Muscle of leg (tissue), 11 donors: ENCODE results near the gene OSBPL9. TPM values are rescaled to one million over a fixed set of nuclear protein-coding genes. Genes with fewer than 3 reads are reported as not detected.

Experiments used
- DNase-seq: peaks from one replicate; pipeline ENCODE4 v3.0.0; 2013
- H3K27ac ChIP-seq: one replicate; pipeline ENCODE4 v1.5.1; 2013; ENCODE audit warnings: mild to moderate bottlenecking, low read length, control low read depth
- H3K27me3 ChIP-seq: one replicate; pipeline ENCODE4 v1.6.1; 2013; ENCODE audit warnings: low read length; ENCODE audit not compliant: control insufficient read depth, insufficient read depth
- H3K36me3 ChIP-seq: one replicate; pipeline ENCODE4 v1.6.1; 2013; ENCODE audit warnings: low read length; ENCODE audit not compliant: control insufficient read depth, insufficient read depth
- H3K4me1 ChIP-seq: one replicate; pipeline ENCODE4 v1.6.1; 2013; ENCODE audit warnings: low read length; ENCODE audit not compliant: control insufficient read depth, insufficient read depth
- H3K4me3 ChIP-seq: one replicate; pipeline ENCODE4 v1.5.1; 2013; ENCODE audit warnings: low read length, control low read depth
- H3K9me3 ChIP-seq: replicated peaks from 2 replicates; pipeline ENCODE4 v1.6.1; 2013; ENCODE audit warnings: low read depth, low read length; ENCODE audit not compliant: control insufficient read depth
- WGBS: methylation state at CpG from one replicate; pipeline ENCODE4 v1.1.5; 2013; ENCODE audit warnings: missing lambda C conversion rate; ENCODE audit not compliant: insufficient coverage; 5-methylcytosine and 5-hydroxymethylcytosine counted together
- polyA plus RNA-seq, 8 donors: library from polyadenylated mRNA; unstranded; fragments of 120-200 nt; gene quantifications; one replicate each; pipeline versions ENCODE4 v1.2.1 to v1.2.3, GENCODE V29; 2013; ENCODE audit warnings: inconsistent platforms in 1 of 8, low replicate concordance in 1 of 8; ENCODE audit not compliant: insufficient read length in 8 of 8, insufficient read depth in 1 of 8
- total RNA-seq: library from RNA; stranded (reverse); fragments of 120-200 nt; gene quantifications from one replicate; pipeline ENCODE4 v1.2.4, GENCODE V29; 2013

OSBPL9 gene
- total and polyA plus RNA-seq, 9 donors, result 51.0 to 74.5 (median 61.1) TPM

DNA sequence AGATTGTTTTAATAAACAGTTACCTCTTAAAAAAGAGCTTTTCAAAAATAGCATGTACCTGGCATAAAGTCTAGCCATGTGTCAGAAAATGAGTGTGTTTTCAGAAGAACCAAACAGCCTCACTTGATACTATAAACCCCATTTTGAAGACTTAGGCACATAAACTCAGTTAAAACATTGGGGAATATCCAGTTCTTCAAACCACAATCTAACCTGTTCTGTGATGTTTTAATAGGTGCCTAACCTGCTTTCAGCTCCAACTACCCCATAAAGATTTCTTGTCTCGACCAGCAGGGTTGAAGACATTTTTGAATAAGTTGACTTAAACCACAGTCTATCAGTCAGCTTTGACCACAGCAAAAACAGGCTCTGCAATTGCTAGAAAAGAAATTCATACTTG, 220.4 kb downstream of the OSBPL9 start:
- Histone ChIP-seq H3K4me3 (no peak overlapping the region), H3K36me3 (peaks cover 19% of the 10 kb centered on the region), H3K27me3 (no peaks in the 10 kb centered on the region), H3K27ac (no peak overlapping the region), H3K9me3 (no peaks in the 10 kb centered on the region), H3K4me1 (no peaks in the 10 kb centered on the region)
- DNase-seq, result no peak
- no CpG with 5 or more reads among the region's 1 CpG for WGBS

Other genes starting within 250 kb of the OSBPL9 start
- 33.6 TPM for gene EPS15, start 97.8 kb upstream of the OSBPL9 start, total RNA-seq
- 10 to 100 TPM; 21.6 to 35.7 (median 29.2) TPM for gene EPS15, start 97.8 kb upstream of the OSBPL9 start, polyA plus RNA-seq